GM12892 (cell line): ENCODE measurements around the gene SLC35B1.

ENCODE experiments used
- POLR2A ChIP-seq: IDR thresholded peaks from 2 replicates; pipeline ENCODE4 v1.6.1; 2011; ENCODE audit warnings: low read depth, low read length, control low read depth
- POLR2AphosphoS5 ChIP-seq: IDR thresholded peaks from 2 replicates; pipeline ENCODE4 v1.6.1; 2011; ENCODE audit warnings: low read depth, low read length, control low read depth
- TAF1 ChIP-seq: IDR thresholded peaks from 2 replicates; pipeline ENCODE4 v1.6.1; 2011; ENCODE audit warnings: low read depth, mild to moderate bottlenecking, control low read depth, low read length, borderline replicate concordance

DNA sequence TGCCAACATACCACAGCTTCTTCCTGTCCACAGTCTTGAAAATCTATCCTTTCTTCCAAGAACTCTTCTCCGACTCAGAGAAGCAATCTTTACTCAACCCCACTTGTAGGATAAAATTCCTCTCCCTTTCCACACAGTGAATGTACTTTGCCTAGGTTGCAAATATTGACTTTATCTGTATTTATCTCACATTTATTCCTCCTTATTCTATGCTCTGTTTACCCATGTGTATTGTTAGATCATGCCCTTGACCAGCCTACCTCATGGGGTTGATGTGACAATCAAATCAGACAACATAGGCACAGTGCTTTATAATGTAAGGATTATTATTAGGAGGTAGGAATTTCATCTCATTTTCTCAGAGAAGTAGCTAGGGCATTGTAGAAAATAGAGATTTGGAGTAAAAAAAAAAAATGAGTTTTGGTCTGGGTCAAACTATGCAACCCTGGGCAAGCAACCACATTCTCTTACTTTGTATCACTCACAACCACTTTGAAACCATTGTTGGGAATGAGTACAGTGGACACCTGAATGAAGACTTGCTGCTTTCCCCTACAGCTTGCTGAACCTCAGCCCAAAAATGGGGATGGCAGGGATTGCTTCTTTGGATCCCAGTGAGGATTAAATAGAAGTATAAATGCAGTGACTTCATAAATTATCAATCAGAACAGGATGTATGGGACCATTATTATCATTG is 9.1 kb upstream of the SLC35B1 start:
- no peak for TF ChIP-seq POLR2A
- no peak for TF ChIP-seq POLR2AphosphoS5
- TF ChIP-seq TAF1, result no peak
